Liver (tissue), 9 donors: Measurements from ENCODE around the gene ZNF653. TPM values are rescaled to one million over a fixed set of nuclear protein-coding genes. Genes with fewer than 3 reads are reported as not detected.

Source experiments
- DNase-seq: peaks from one replicate; pipeline ENCODE4 v3.0.0-alpha.2; 2017; ENCODE audit warnings: low spot score
- H3K27ac ChIP-seq, 2 donors: one replicate each; pipeline ENCODE4 v1.7.0; 2013; ENCODE audit warnings: inconsistent platforms in 2 of 2, low read length in 2 of 2, control low read depth in 1 of 2, low read depth in 1 of 2, mild to moderate bottlenecking in 1 of 2
- H3K27me3 ChIP-seq, 4 donors: one replicate each; pipeline versions ENCODE4 v1.6.1 to v1.7.0; 2013; ENCODE audit warnings: low read length in 3 of 4, inconsistent platforms in 1 of 4, mild to moderate bottlenecking in 1 of 4, moderate library complexity in 1 of 4; ENCODE audit not compliant: control insufficient read depth in 4 of 4, insufficient read depth in 4 of 4
- H3K36me3 ChIP-seq, 4 donors: one replicate each; pipeline versions ENCODE4 v1.6.1 to v1.7.0; 2013; ENCODE audit warnings: low read length in 3 of 4, mild to moderate bottlenecking in 3 of 4, low read depth in 1 of 4, moderate library complexity in 1 of 4; ENCODE audit not compliant: control insufficient read depth in 4 of 4, insufficient read depth in 3 of 4
- H3K4me1 ChIP-seq, 4 donors: one replicate each; pipeline versions ENCODE4 v1.6.1 to v1.7.0; 2013; ENCODE audit warnings: low read length in 3 of 4, mild to moderate bottlenecking in 3 of 4, moderate library complexity in 1 of 4; ENCODE audit not compliant: control insufficient read depth in 4 of 4, insufficient read depth in 4 of 4
- H3K4me3 ChIP-seq, 3 donors: one replicate each; pipeline versions ENCODE4 v1.6.1 to v1.7.0; 2013; ENCODE audit warnings: low read length in 3 of 3, control low read depth in 1 of 3, low read depth in 1 of 3, mild to moderate bottlenecking in 1 of 3
- H3K9ac ChIP-seq, 2 donors: one replicate each; pipeline ENCODE4 v1.7.0; 2013; ENCODE audit warnings: low read length in 2 of 2, mild to moderate bottlenecking in 2 of 2, moderate library complexity in 2 of 2, control low read depth in 1 of 2, low read depth in 1 of 2
- H3K9me3 ChIP-seq, 4 donors: one replicate each; pipeline versions ENCODE4 v1.6.1 to v1.7.0; 2013; ENCODE audit warnings: low read length in 3 of 4; ENCODE audit not compliant: control insufficient read depth in 4 of 4
- ATF3 ChIP-seq: IDR thresholded peaks from 2 replicates; pipeline ENCODE4 v1.6.1; 2016; ENCODE audit warnings: antibody characterized with exemption
- CTCF ChIP-seq: fragments of 150-350 bp; IDR thresholded peaks from 2 replicates; pipeline ENCODE4 v1.5.1; 2017; ENCODE audit warnings: improper control_type of control experiment, low read depth, low read length; ENCODE audit not compliant: missing input control
- EGR1 ChIP-seq, 2 donors: IDR thresholded peaks; 2 replicates each; pipeline ENCODE4 v1.6.1; 2016 to 2018; ENCODE audit warnings: antibody characterized with exemption in 2 of 2, low read depth in 2 of 2
- FOXA1 ChIP-seq: IDR thresholded peaks from 2 replicates; pipeline ENCODE4 v1.6.1; 2016; ENCODE audit warnings: antibody characterized with exemption
- FOXA2 ChIP-seq: IDR thresholded peaks from 2 replicates; pipeline ENCODE4 v1.6.1; 2016; ENCODE audit warnings: antibody characterized with exemption
- HNF4A ChIP-seq, 2 donors: conservative IDR thresholded peaks; 2 replicates each; pipeline ENCODE4 v1.6.1; 2016; ENCODE audit warnings: antibody characterized with exemption in 2 of 2, mild to moderate bottlenecking in 2 of 2
- HNF4G ChIP-seq: IDR thresholded peaks from 2 replicates; pipeline ENCODE4 v1.6.1; 2016; ENCODE audit warnings: antibody characterized with exemption
- MAX ChIP-seq: IDR thresholded peaks from 2 replicates; pipeline ENCODE4 v1.6.1; 2016; ENCODE audit warnings: antibody characterized with exemption
- NR2F2 ChIP-seq: IDR thresholded peaks from 2 replicates; pipeline ENCODE4 v1.6.1; 2016; ENCODE audit warnings: antibody characterized with exemption
- RAD21 ChIP-seq, 2 donors: IDR thresholded peaks; 2 replicates each; pipeline ENCODE4 v1.6.1; 2016; ENCODE audit warnings: antibody characterized with exemption in 2 of 2, mild to moderate bottlenecking in 2 of 2
- REST ChIP-seq: IDR thresholded peaks from 2 replicates; pipeline ENCODE4 v1.6.1; 2016; ENCODE audit warnings: antibody characterized with exemption, mild to moderate bottlenecking
- SP1 ChIP-seq: IDR thresholded peaks from 2 replicates; pipeline ENCODE4 v1.6.1; 2018; ENCODE audit warnings: antibody characterized with exemption, mild to moderate bottlenecking
- TAF1 ChIP-seq: conservative IDR thresholded peaks from 2 replicates; pipeline ENCODE4 v1.6.1; 2016; ENCODE audit warnings: antibody characterized with exemption, mild to moderate bottlenecking
- YY1 ChIP-seq: IDR thresholded peaks from 2 replicates; pipeline ENCODE4 v1.6.1; 2016; ENCODE audit warnings: antibody characterized with exemption, mild to moderate bottlenecking
- WGBS: extraction: QIAGEN DNeasy Blood & Tissue Kit; methylation state at CpG from one replicate; pipeline ENCODE4 v1.1.7; 2013; 5-methylcytosine and 5-hydroxymethylcytosine counted together
- polyA plus RNA-seq, 2 donors: library from polyadenylated mRNA; stranded (reverse) in 1 of 2; unstranded in 1 of 2; fragments of 200-250 nt in 1 of 2; fragments of >200 nt in 1 of 2; fragmentation: Nextera tagmentation in 1 of 2; extraction: Ambion mirVana in 1 of 2; gene quantifications; one replicate each; pipeline versions ENCODE4 v1.2.1 to v1.2.3, GENCODE V29; 2013 to 2015
- total RNA-seq, 2 donors: library from RNA; depleted of rRNA; stranded (reverse); fragments of >200 nt; gene quantifications; one replicate each; pipeline ENCODE4 v1.2.3, GENCODE V29; 2014
- TF ChIP-seq, protein P1 (sequence below): IDR thresholded peaks from 2 replicates; pipeline ENCODE4 v1.6.1; 2016; ENCODE audit warnings: antibody characterized with exemption
- donor health status: healthy.
- donor health status: healthy.
- donor health status: healthy.
- donor health status: healthy.
- donor health status: healthy.

ZNF653 gene
- total and polyA plus RNA-seq, 4 donors = 1.3 to 4.6 (median 3.1) TPM

- DNase-seq = no peak
- no peak for TF ChIP-seq ATF3
- no peak for TF ChIP-seq RAD21 (IDR thresholded peaks at IDR 0.05)
- TF ChIP-seq, protein P1, sequence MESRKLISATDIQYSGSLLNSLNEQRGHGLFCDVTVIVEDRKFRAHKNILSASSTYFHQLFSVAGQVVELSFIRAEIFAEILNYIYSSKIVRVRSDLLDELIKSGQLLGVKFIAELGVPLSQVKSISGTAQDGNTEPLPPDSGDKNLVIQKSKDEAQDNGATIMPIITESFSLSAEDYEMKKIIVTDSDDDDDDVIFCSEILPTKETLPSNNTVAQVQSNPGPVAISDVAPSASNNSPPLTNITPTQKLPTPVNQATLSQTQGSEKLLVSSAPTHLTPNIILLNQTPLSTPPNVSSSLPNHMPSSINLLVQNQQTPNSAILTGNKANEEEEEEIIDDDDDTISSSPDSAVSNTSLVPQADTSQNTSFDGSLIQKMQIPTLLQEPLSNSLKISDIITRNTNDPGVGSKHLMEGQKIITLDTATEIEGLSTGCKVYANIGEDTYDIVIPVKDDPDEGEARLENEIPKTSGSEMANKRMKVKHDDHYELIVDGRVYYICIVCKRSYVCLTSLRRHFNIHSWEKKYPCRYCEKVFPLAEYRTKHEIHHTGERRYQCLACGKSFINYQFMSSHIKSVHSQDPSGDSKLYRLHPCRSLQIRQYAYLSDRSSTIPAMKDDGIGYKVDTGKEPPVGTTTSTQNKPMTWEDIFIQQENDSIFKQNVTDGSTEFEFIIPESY = no peak
- TF ChIP-seq YY1 = no peak
- TF ChIP-seq HNF4A (conservative IDR thresholded peaks at IDR 0.05) = no peak
- TF ChIP-seq MAX = no peak
- no peak for TF ChIP-seq CTCF
- no peak for TF ChIP-seq FOXA1
- no peak for TF ChIP-seq EGR1 (IDR thresholded peaks at IDR 0.05; ENCODE audit: low read depth in 2 of 2)
- no peak for TF ChIP-seq HNF4G
- no peak for TF ChIP-seq REST
- H3K27me3 ChIP-seq = no peaks in the 10 kb centered on the region
- H3K9me3 ChIP-seq = no peaks in the 10 kb centered on the region
- H3K9ac ChIP-seq = no peak overlapping the region
- H3K36me3 ChIP-seq = no peaks in the 10 kb centered on the region
- no peak overlapping the region for H3K4me3 ChIP-seq
- WGBS = 87% methylated on average over 20 of the region's 20 CpGs
- H3K27ac ChIP-seq = no peak overlapping the region
- no peaks in the 10 kb centered on the region for H3K4me1 ChIP-seq
Observed at GRCh38 chr19:11457831-11458230, 47.8 kb downstream of the ZNF653 start.

DNA sequence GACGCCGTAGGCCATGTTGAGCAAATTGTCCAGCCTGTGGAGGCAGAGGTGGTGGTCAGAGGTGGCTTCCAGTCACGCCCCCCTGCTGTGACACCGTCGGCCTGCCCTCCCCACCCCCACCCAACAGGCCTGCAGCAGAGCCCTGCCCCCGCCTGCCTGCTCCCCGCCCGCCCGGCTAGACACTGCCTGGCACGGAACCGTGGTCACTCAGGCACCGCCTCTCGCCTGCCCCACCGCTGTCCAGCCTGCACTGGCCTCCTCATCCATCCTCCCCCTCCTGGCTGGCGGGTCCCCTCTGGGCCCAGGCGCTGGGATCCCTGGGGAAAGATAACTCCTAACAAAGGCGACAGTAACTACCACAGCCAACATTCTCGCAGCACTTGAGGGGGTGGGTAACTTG lies 48.5 kb downstream of the ZNF653 start:
- Histone ChIP-seq H3K9me3 (no peaks in the 10 kb centered on the region), H3K4me3 (no peak overlapping the region), H3K9ac (no peak overlapping the region), H3K4me1 (no peaks in the 10 kb centered on the region), H3K36me3 (no peaks in the 10 kb centered on the region), H3K27ac (no peak overlapping the region), H3K27me3 (no peaks in the 10 kb centered on the region)
- 29% methylated on average over 18 of the region's 18 CpGs for WGBS
- no peak for DNase-seq
- TF ChIP-seq REST (no peak), NR2F2 (no peak), HNF4A (conservative IDR thresholded peaks at IDR 0.05) (no peak), CTCF (no peak), SP1 (no peak), FOXA2 (no peak), EGR1 (IDR thresholded peaks at IDR 0.05; ENCODE audit: low read depth in 2 of 2) (no peak), HNF4G (no peak), TAF1 (no peak), YY1 (no peak)
- TF ChIP-seq, protein P1 = no peak
